Measurements from ENCODE around the gene NUMB. TPM values are rescaled to one million over a fixed set of nuclear protein-coding genes. Genes with fewer than 3 reads are reported as not detected.

Gene NUMB
- total RNA-seq, 1 experiment from 2014 or later = 41.1 TPM

- Histone ChIP-seq H3K4me2 (ENCODE audit: low read depth, low read length, poor library complexity, severe bottlenecking) (no peak overlapping the region), H2AFZ (ENCODE audit: low read length) (no peak overlapping the region), H4K20me1 (ENCODE audit: insufficient read depth, low read depth, low read length) (peaks cover 21% of the 10 kb centered on the region), H3K4me1 (ENCODE audit: low read length) (peaks cover 21% of the 10 kb centered on the region), H3K27me3 (ENCODE audit: low read length) (no peaks in the 10 kb centered on the region), H3K36me3 (ENCODE audit: insufficient read depth, low read length) (no peaks in the 10 kb centered on the region; the same call in 1 of the 2 replicates), H3K79me2 (ENCODE audit: low read length) (no peaks in the 10 kb centered on the region), H3K9me2 (replicated peaks; ENCODE audit: insufficient read depth, low read length) (no peaks in the 10 kb centered on the region), H3K27ac (ENCODE audit: low read length) (no peak overlapping the region), H3K9ac (ENCODE audit: low read length) (no peak overlapping the region), H3K4me3 (ENCODE audit: low read length) (no peak overlapping the region), H3K9me3 (ENCODE audit: low read length) (no peaks in the 10 kb centered on the region)
- DNase-seq = no peak
Observed at GRCh38 chr14:73258845-73259611, 199.3 kb downstream of the NUMB start.

GRCh38 chr14:73258076-73258475 lies 200.3 kb downstream of the NUMB start:
- DNase-seq = peak; percentile 69
- Histone ChIP-seq H3K9me3 (ENCODE audit: low read length) (no peaks in the 10 kb centered on the region), H3K9ac (ENCODE audit: low read length) (no peak overlapping the region), H3K27me3 (ENCODE audit: low read length) (no peaks in the 10 kb centered on the region), H3K27ac (ENCODE audit: low read length) (no peak overlapping the region), H3K9me2 (replicated peaks; ENCODE audit: insufficient read depth, low read length) (no peaks in the 10 kb centered on the region), H3K4me2 (ENCODE audit: low read depth, low read length, poor library complexity, severe bottlenecking) (peak overlapping the region; percentile 33), H3K4me1 (ENCODE audit: low read length) (peaks cover 21% of the 10 kb centered on the region), H3K79me2 (ENCODE audit: low read length) (no peaks in the 10 kb centered on the region), H3K36me3 (ENCODE audit: insufficient read depth, low read length) (no peaks in the 10 kb centered on the region; the same call in 1 of the 2 replicates), H3K4me3 (ENCODE audit: low read length) (no peak overlapping the region), H4K20me1 (ENCODE audit: insufficient read depth, low read depth, low read length) (peaks cover 23% of the 10 kb centered on the region), H2AFZ (ENCODE audit: low read length) (no peak overlapping the region)

GRCh38 chr14:73255693-73256225 lies 202.6 kb downstream of the NUMB start:
- H3K4me1 ChIP-seq (ENCODE audit: low read length) = peaks cover 21% of the 10 kb centered on the region
- H4K20me1 ChIP-seq (ENCODE audit: insufficient read depth, low read depth, low read length) = peaks cover 24% of the 10 kb centered on the region
- H3K79me2 ChIP-seq (ENCODE audit: low read length) = no peaks in the 10 kb centered on the region
- H3K9ac ChIP-seq (ENCODE audit: low read length) = no peak overlapping the region
- no peak overlapping the region for H3K27ac ChIP-seq (ENCODE audit: low read length)
- no peak overlapping the region for H3K4me3 ChIP-seq (ENCODE audit: low read length)
- H3K4me2 ChIP-seq (ENCODE audit: low read depth, low read length, poor library complexity, severe bottlenecking) = no peak overlapping the region
- H3K36me3 ChIP-seq (ENCODE audit: insufficient read depth, low read length) = no peaks in the 10 kb centered on the region; the same call in 1 of the 2 replicates
- no peaks in the 10 kb centered on the region for H3K9me3 ChIP-seq (ENCODE audit: low read length)
- no peaks in the 10 kb centered on the region for H3K27me3 ChIP-seq (ENCODE audit: low read length)
- no peak overlapping the region for H2AFZ ChIP-seq (ENCODE audit: low read length)
- H3K9me2 ChIP-seq (replicated peaks; ENCODE audit: insufficient read depth, low read length) = no peaks in the 10 kb centered on the region
- DNase-seq = no peak

- Histone ChIP-seq H3K36me3 (ENCODE audit: insufficient read depth, low read length) (no peaks in the 10 kb centered on the region; the same call in 1 of the 2 replicates), H3K79me2 (ENCODE audit: low read length) (no peaks in the 10 kb centered on the region), H4K20me1 (ENCODE audit: insufficient read depth, low read depth, low read length) (peaks cover 17% of the 10 kb centered on the region), H3K4me2 (ENCODE audit: low read depth, low read length, poor library complexity, severe bottlenecking) (no peak overlapping the region), H3K27me3 (ENCODE audit: low read length) (no peaks in the 10 kb centered on the region), H3K4me1 (ENCODE audit: low read length) (peaks cover 23% of the 10 kb centered on the region), H3K4me3 (ENCODE audit: low read length) (no peak overlapping the region), H2AFZ (ENCODE audit: low read length) (no peak overlapping the region), H3K9ac (ENCODE audit: low read length) (no peak overlapping the region), H3K9me2 (replicated peaks; ENCODE audit: insufficient read depth, low read length) (no peaks in the 10 kb centered on the region), H3K9me3 (ENCODE audit: low read length) (no peaks in the 10 kb centered on the region), H3K27ac (ENCODE audit: low read length) (no peak overlapping the region)
- DNase-seq = no peak
Observed at GRCh38 chr14:73255005-73255400, 203.3 kb downstream of the NUMB start.

GRCh38 chr14:73254247-73255004 lies 203.9 kb downstream of the NUMB start:
- no peaks in the 10 kb centered on the region for H3K36me3 ChIP-seq (ENCODE audit: insufficient read depth, low read length)
- no peaks in the 10 kb centered on the region for H3K9me2 ChIP-seq (replicated peaks; ENCODE audit: insufficient read depth, low read length)

GRCh38 chr14:73253721-73254120 lies 204.6 kb downstream of the NUMB start:
- H3K4me2 ChIP-seq (ENCODE audit: low read depth, low read length, poor library complexity, severe bottlenecking) = no peak overlapping the region
- H2AFZ ChIP-seq (ENCODE audit: low read length) = no peak overlapping the region
- H3K9me3 ChIP-seq (ENCODE audit: low read length) = no peaks in the 10 kb centered on the region
- no peak overlapping the region for H3K27ac ChIP-seq (ENCODE audit: low read length)
- H3K79me2 ChIP-seq (ENCODE audit: low read length) = no peaks in the 10 kb centered on the region
- no peak overlapping the region for H3K4me3 ChIP-seq (ENCODE audit: low read length)
- H3K9ac ChIP-seq (ENCODE audit: low read length) = no peak overlapping the region
- H3K4me1 ChIP-seq (ENCODE audit: low read length) = peaks cover 33% of the 10 kb centered on the region
- H3K27me3 ChIP-seq (ENCODE audit: low read length) = no peaks in the 10 kb centered on the region
- H3K9me2 ChIP-seq (replicated peaks; ENCODE audit: insufficient read depth, low read length) = no peaks in the 10 kb centered on the region
- H3K36me3 ChIP-seq (ENCODE audit: insufficient read depth, low read length) = no peaks in the 10 kb centered on the region
- no peak for DNase-seq
- H4K20me1 ChIP-seq (ENCODE audit: insufficient read depth, low read depth, low read length) = 0 out of 2 replicates have a peak, but pooled peaks cover 4% of the 10 kb centered on the region

More at GRCh38 chr14:73254247-73255004, 203.9 kb downstream of the NUMB start:
- H3K27ac ChIP-seq (ENCODE audit: low read length) = no peak overlapping the region
- H3K9me3 ChIP-seq (ENCODE audit: low read length) = no peaks in the 10 kb centered on the region
- no peak overlapping the region for H3K4me3 ChIP-seq (ENCODE audit: low read length)
- H3K27me3 ChIP-seq (ENCODE audit: low read length) = no peaks in the 10 kb centered on the region
- H3K9ac ChIP-seq (ENCODE audit: low read length) = no peak overlapping the region
- H4K20me1 ChIP-seq (ENCODE audit: insufficient read depth, low read depth, low read length) = peaks cover 12% of the 10 kb centered on the region
- H3K4me2 ChIP-seq (ENCODE audit: low read depth, low read length, poor library complexity, severe bottlenecking) = no peak overlapping the region
- no peak for DNase-seq
- H3K79me2 ChIP-seq (ENCODE audit: low read length) = no peaks in the 10 kb centered on the region
- H3K4me1 ChIP-seq (ENCODE audit: low read length) = peaks cover 29% of the 10 kb centered on the region
- H2AFZ ChIP-seq (ENCODE audit: low read length) = no peak overlapping the region

GRCh38 chr14:73253323-73253610 lies 205.1 kb downstream of the NUMB start:
- no peak overlapping the region for H2AFZ ChIP-seq (ENCODE audit: low read length)
- no peaks in the 10 kb centered on the region for H3K79me2 ChIP-seq (ENCODE audit: low read length)
- 0 out of 2 replicates have a peak, but pooled peaks cover 3% of the 10 kb centered on the region for H4K20me1 ChIP-seq (ENCODE audit: insufficient read depth, low read depth, low read length)
- no peak overlapping the region for H3K9ac ChIP-seq (ENCODE audit: low read length)
- peaks cover 33% of the 10 kb centered on the region for H3K4me1 ChIP-seq (ENCODE audit: low read length)
- no peaks in the 10 kb centered on the region for H3K9me2 ChIP-seq (replicated peaks; ENCODE audit: insufficient read depth, low read length)
- H3K4me3 ChIP-seq (ENCODE audit: low read length) = no peak overlapping the region
- no peak overlapping the region for H3K27ac ChIP-seq (ENCODE audit: low read length)
- H3K36me3 ChIP-seq (ENCODE audit: insufficient read depth, low read length) = no peaks in the 10 kb centered on the region
- H3K9me3 ChIP-seq (ENCODE audit: low read length) = no peaks in the 10 kb centered on the region
- H3K4me2 ChIP-seq (ENCODE audit: low read depth, low read length, poor library complexity, severe bottlenecking) = no peak overlapping the region
- DNase-seq = no peak
- no peaks in the 10 kb centered on the region for H3K27me3 ChIP-seq (ENCODE audit: low read length)
